Measurements from ENCODE around the gene FAM163A. TPM values are rescaled to one million over a fixed set of nuclear protein-coding genes. Genes with fewer than 3 reads are reported as not detected.

FAM163A gene
- polyA plus RNA-seq, 6 donors from 2014 or later = not detected

DNA sequence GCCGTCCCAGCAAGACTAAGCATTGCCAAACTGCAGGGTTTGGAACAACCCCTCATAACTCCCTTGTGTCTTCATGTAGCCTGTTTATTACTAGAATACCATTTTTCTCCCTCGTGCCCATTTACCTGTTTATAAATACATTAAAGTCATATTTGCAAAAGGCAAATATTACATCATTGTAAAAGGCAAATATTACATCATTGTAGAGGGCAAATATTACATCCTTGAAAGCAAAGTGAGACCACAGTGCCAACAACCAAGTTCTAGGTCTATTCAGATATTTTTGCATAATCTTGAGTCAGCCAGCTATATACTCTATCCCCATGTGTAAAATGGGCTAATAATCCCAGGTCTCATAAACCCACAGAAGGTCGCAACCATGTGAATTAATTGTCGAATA lies 11.4 kb upstream of the FAM163A start:
- DNase-seq (no peak), ATAC-seq (ENCODE audit: low read depth in 2 of 2) (no peak)
- Mint-ChIP-seq H3K4me1 (no peaks in the 10 kb centered on the region), H3K27me3 (peaks cover 26 to 30% (median 29%) of the 10 kb centered on the region in 3 donors), H3K27ac (no peak overlapping the region), H3K9me3 (peaks cover 0 to 2% (median 0%) of the 10 kb centered on the region in 7 donors), H3K36me3 (no peaks in the 10 kb centered on the region), H3K4me3 (no peak overlapping the region)

DNA sequence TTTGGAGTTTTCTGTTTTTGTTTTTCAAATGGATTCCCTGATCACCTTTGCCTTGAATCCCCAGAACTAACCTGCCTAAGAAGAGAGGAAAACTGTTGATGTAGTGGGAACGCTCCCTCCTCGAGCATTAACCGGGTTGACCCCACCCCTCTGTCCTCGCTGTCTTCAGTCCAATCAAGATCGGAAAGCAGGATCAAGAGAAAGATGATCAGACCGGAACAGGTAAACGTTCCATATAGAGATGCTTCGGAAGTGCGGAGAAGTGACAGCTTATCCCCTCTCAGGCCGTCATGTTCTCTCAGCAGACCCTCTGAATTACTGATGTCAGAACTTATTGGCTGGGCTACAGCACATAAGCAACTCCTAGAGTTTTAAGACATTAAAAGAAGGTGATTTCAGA lies 800 bp upstream of the FAM163A start:
- Mint-ChIP-seq H3K27ac (no peak overlapping the region), H3K4me3 (peak overlapping the region in 4 of 8 donors; percentile 40 to 65 (median 44)), H3K36me3 (no peaks in the 10 kb centered on the region), H3K9me3 (peaks cover 0 to 17% (median 2%) of the 10 kb centered on the region in 7 donors), H3K27me3 (peaks cover 55 to 75% (median 75%) of the 10 kb centered on the region in 3 donors), H3K4me1 (peaks cover 0 to 11% (median 10%) of the 10 kb centered on the region in 3 donors)
- ATAC-seq (ENCODE audit: low read depth in 2 of 2) (no peak), DNase-seq (no peak)

DNA sequence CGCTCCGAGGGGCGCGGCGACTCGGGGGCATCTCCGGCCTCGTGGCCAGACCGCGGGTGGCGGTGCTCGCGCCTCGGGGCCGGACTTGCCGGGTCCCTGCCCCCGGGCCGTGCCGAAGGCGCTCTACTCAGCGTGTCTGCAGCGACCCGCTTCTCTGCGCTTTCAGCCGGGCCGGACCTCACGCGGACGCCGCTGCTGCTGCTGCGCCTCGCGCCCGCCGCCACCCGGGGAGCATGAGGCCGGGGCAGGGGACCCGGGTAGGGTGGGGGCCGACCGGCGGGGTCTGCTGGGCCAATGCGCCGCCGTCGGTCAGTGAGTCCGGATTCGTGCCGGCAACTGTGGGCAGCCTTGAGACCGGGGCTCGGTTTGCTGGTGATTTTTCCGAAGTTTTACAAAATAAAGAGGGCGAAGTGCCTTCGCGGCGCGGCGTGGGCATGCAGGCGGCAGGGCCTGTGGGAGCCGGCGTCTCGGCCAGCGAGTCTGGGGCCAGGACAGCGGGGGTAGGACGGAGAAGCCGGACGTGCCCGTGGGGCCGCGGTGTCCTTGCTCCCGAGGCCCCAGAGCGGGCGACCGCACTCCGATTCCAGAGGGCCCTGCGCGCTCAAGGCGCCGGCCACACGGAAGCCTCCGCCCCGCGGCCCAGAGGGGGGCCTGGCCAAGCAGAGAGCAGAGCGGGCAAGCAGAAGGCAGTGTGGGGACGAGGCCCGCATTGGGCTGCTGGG lies 749 bp downstream of the FAM163A start:
- DNase-seq = no peak
- peaks cover 0 to 12% (median 2%) of the 10 kb centered on the region in 7 donors for H3K9me3 Mint-ChIP-seq
- no peak for ATAC-seq (ENCODE audit: low read depth in 2 of 2)
- H3K4me1 Mint-ChIP-seq = peaks cover 0 to 11% (median 10%) of the 10 kb centered on the region in 3 donors
- no peaks in the 10 kb centered on the region for H3K36me3 Mint-ChIP-seq
- peak overlapping the region in 1 of 8 donors; percentile 12 for H3K4me3 Mint-ChIP-seq
- no peak overlapping the region for H3K27ac Mint-ChIP-seq
- H3K27me3 Mint-ChIP-seq = peaks cover 60 to 83% (median 78%) of the 10 kb centered on the region in 3 donors

DNA sequence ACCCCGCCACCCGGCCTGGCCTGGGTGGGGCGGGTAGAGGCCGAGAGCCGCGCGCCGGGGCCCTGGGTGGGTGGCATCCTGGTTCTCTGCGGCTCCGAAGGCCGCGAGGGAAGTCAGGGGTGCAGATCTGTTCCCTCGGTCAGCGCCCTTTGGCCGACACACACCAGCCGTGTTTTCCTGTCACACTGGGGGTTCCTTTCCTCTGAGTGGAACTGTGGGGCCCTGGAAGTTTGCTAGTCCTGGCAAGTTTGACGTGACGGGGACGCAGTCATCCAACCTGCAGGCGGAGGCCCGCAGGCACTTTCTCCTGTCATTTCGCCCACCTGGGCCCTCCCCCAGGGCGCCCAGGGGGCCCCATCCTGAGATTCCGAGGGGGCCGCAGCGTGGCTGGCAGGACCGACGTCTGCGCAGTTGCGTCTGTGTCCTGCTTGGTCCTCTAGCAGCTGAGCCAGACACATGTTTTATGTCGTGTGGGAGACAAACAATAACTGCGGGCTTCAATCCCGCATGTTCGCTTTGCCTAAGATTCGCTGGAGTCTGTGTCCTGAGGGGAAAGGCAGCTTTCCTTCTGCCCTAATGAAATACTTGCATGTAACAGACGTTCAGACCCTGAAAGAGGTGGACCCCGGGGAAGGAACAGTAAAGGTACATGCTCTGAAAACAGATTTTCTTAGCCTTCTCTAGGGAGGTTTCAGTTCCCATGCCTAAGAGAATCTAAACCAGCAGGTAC lies 1.5 kb downstream of the FAM163A start:
- peaks cover 0 to 11% (median 10%) of the 10 kb centered on the region in 3 donors for H3K4me1 Mint-ChIP-seq
- peak overlapping the region in 2 of 8 donors; percentile 14 to 59 for H3K4me3 Mint-ChIP-seq
- H3K27me3 Mint-ChIP-seq = peaks cover 56 to 81% (median 76%) of the 10 kb centered on the region in 3 donors
- H3K9me3 Mint-ChIP-seq = peaks cover 0 to 11% (median 2%) of the 10 kb centered on the region in 7 donors
- ATAC-seq (ENCODE audit: low read depth in 2 of 2) (no peak), DNase-seq (no peak)
- no peaks in the 10 kb centered on the region for H3K36me3 Mint-ChIP-seq
- H3K27ac Mint-ChIP-seq = no peak overlapping the region

DNA sequence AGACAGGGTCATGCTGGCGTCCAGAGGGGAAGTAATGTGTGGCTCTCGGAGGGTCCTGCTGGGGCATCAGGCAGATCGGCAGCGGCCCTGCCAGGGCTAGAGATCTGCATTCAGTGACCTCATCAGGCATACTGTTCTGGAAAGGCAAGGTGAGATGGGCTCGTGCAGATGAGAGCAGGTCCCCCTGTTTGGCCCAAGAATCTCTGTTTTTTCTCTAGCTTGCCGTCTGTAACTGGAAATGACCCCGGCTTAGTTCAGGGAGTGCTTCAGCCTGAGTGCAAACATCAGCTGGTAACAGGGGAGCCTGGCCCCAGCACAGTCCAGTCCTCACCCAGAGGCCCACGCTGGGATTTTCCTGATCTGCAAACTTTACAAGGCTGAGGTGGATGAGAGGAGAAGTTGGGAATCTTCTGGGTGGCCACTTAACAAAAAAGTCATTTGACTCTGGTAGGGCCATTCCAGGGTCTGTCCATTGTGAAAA lies 2.1 kb downstream of the FAM163A start:
- ATAC-seq (ENCODE audit: low read depth in 2 of 2) (no peak), DNase-seq (no peak)
- H3K27me3 Mint-ChIP-seq = peaks cover 56 to 79% (median 78%) of the 10 kb centered on the region in 3 donors
- H3K27ac Mint-ChIP-seq = no peak overlapping the region
- peaks cover 0 to 13% (median 3%) of the 10 kb centered on the region in 7 donors for H3K9me3 Mint-ChIP-seq
- H3K4me3 Mint-ChIP-seq = peak overlapping the region in 1 of 8 donors; percentile 27
- peaks cover 0 to 3% of the 10 kb centered on the region in 2 donors for H3K36me3 Mint-ChIP-seq
- H3K4me1 Mint-ChIP-seq = peaks cover 0 to 11% (median 10%) of the 10 kb centered on the region in 3 donors

DNA sequence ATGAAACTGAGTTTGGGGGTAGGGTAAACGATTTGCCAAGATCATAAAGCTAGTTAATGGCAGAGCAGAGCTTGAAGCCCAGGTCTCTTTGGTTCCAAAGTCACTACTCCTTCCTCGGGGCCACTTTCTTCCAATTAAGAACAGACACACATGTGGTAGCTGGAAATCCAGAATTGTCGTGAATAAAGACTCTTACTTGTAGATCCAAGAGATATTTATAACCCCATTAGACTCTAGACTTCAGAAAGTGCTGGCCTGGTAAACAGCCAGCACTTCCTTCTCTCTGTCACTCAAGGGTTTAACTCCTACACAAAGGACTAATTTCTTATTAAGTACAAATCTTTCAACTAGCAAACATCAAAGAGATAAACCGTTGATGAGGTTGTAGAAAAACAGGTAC lies 2.7 kb downstream of the FAM163A start:
- peaks cover 0 to 9% of the 10 kb centered on the region in 2 donors for H3K36me3 Mint-ChIP-seq
- ATAC-seq (ENCODE audit: low read depth in 2 of 2) (no peak), DNase-seq (no peak)
- H3K4me1 Mint-ChIP-seq = peaks cover 0 to 11% (median 10%) of the 10 kb centered on the region in 3 donors
- H3K4me3 Mint-ChIP-seq = no peak overlapping the region
- peaks cover 2 to 14% (median 5%) of the 10 kb centered on the region in 7 donors for H3K9me3 Mint-ChIP-seq
- H3K27ac Mint-ChIP-seq = no peak overlapping the region
- peaks cover 56 to 79% (median 78%) of the 10 kb centered on the region in 3 donors for H3K27me3 Mint-ChIP-seq

DNA sequence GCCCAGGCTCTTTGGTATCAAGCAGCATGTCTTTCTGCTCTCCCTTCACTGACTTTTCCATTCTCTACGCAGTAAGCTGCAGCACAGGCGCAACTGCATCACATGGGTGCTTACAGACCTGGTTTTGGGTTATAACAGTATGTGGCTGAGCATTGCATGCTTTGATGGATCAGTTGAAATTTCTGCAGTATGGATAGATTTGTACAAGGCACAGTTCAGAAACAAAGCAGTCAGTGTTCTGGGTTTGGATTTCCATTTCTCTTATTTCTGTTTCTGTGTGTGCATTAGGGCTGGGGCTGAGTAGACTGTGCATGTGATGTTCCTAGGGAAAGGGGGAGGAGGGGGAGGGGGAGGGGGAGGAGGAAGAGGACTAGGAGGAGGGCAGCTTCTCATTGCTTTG lies 4.5 kb downstream of the FAM163A start:
- Mint-ChIP-seq H3K4me1 (peaks cover 0 to 5% (median 4%) of the 10 kb centered on the region in 3 donors), H3K27ac (no peak overlapping the region), H3K36me3 (peaks cover 5 to 18% of the 10 kb centered on the region in 2 donors), H3K4me3 (no peak overlapping the region), H3K27me3 (peaks cover 53 to 69% (median 69%) of the 10 kb centered on the region in 3 donors), H3K9me3 (peaks cover 4 to 16% (median 14%) of the 10 kb centered on the region in 7 donors)
- DNase-seq (no peak), ATAC-seq (ENCODE audit: low read depth in 2 of 2) (no peak)

DNA sequence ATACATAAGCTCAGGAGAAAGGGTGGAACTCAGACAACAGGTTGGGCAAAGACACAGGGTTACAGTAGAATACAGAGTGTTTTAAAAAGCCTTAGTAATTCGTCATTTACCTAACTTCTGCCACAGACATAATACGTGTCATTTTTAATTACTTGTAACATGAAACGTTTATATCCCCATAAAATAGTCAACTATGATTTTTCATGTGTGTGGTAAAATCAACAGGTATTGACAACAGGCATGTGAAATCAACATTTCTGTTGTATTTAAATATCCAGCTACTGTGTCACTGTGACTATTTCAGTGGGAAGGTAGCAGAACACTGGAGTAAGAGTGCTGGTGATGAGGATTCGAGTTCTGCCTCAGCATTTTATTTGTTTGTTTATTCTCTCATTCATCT lies 5.7 kb downstream of the FAM163A start:
- H3K27me3 Mint-ChIP-seq = peaks cover 59 to 74% (median 69%) of the 10 kb centered on the region in 3 donors

DNA sequence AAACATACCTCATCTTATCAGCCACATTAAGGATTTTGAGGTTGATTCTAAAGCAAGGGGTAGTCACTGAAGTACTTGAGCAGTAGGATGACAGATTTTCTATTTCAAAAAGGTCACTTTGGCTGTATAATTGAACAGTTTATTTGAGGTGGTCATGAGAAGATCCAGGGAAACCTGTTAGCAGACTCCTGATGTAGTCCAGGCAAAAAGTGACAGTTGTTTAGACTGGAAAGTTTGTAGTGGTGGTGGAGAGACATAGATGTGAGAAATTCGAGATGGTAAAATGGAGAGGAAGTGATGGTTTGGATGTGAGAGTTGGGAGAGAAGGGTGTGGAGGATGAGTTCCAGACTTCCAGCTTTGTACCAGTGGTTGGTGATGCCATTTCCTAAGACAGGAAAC lies 7.5 kb downstream of the FAM163A start:
- H3K4me1 Mint-ChIP-seq = no peaks in the 10 kb centered on the region
- H3K9me3 Mint-ChIP-seq = peaks cover 4 to 20% (median 14%) of the 10 kb centered on the region in 7 donors
- H3K27ac Mint-ChIP-seq = no peak overlapping the region
- H3K36me3 Mint-ChIP-seq = peaks cover 5 to 18% of the 10 kb centered on the region in 2 donors
- DNase-seq (no peak), ATAC-seq (ENCODE audit: low read depth in 2 of 2) (no peak)
- H3K4me3 Mint-ChIP-seq = no peak overlapping the region
- H3K27me3 Mint-ChIP-seq = peaks cover 49 to 63% (median 56%) of the 10 kb centered on the region in 3 donors

More for the DNA sequence above, 5.7 kb downstream of the FAM163A start:
- ATAC-seq (ENCODE audit: low read depth in 2 of 2) = no peak
- H3K36me3 Mint-ChIP-seq = peaks cover 5 to 18% of the 10 kb centered on the region in 2 donors
- H3K27ac Mint-ChIP-seq = no peak overlapping the region
- peaks cover 4 to 20% (median 14%) of the 10 kb centered on the region in 7 donors for H3K9me3 Mint-ChIP-seq
- no peak for DNase-seq
- no peak overlapping the region for H3K4me3 Mint-ChIP-seq
- H3K4me1 Mint-ChIP-seq = no peaks in the 10 kb centered on the region

DNA sequence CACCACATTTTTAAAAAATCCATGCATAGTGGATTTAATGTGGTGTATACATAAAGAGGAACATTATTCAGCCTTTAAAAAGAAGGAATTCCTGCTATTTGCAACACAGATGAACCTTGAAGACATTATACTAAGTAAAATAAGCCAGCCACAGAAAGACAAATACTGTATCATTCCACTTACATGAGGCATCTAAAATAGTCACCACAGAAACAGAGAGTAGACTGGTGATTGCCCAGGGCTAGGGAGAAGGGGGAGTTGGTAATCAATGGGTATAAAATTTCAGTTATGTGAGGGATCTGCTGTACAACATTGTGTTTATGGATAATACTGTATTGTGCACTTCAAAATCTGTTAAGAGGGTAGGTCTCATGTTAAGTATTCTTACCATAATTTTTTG lies 10.0 kb downstream of the FAM163A start:
- Mint-ChIP-seq H3K4me1 (no peaks in the 10 kb centered on the region), H3K9me3 (peaks cover 4 to 20% (median 14%) of the 10 kb centered on the region in 7 donors), H3K36me3 (peaks cover 5 to 18% of the 10 kb centered on the region in 2 donors), H3K27ac (peak overlapping the region in 1 of 6 donors; percentile 17), H3K4me3 (peak overlapping the region in 1 of 8 donors; percentile 3), H3K27me3 (peaks cover 32 to 38% (median 35%) of the 10 kb centered on the region in 3 donors)
- ATAC-seq (ENCODE audit: low read depth in 2 of 2) (no peak), DNase-seq (no peak)

DNA sequence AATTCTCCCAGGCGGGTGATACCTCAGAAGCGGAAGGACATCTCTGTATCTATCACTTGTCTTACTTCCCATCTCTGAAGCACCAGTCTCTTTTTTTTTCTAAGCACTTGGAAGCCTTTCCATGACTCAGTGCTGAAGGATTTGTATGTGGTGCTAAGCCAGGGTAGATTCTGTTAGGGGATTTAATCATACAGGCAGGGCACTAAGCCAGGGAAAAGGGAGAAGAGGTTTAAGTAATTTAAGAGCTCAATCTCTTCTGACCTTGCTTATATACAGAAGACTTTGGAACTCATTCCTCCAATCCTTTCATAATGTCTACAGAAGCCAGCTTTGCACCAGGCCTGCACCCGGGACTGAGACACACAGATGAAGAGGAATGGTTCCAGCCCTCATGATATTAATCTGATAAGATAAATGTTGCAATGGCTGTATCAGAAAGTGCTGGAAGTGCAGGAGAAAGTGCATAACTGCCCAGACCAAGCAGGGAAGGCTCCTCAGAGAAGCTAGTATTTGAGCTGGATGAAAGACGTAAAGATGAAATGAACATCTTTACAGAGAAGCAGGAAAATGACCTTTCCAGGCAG lies 11.0 kb downstream of the FAM163A start:
- DNase-seq (no peak), ATAC-seq (ENCODE audit: low read depth in 2 of 2) (no peak)
- no peak overlapping the region for H3K27ac Mint-ChIP-seq
- peaks cover 4 to 20% (median 14%) of the 10 kb centered on the region in 7 donors for H3K9me3 Mint-ChIP-seq
- H3K36me3 Mint-ChIP-seq = peaks cover 5 to 18% of the 10 kb centered on the region in 2 donors
- no peaks in the 10 kb centered on the region for H3K4me1 Mint-ChIP-seq
- H3K4me3 Mint-ChIP-seq = no peak overlapping the region
- peaks cover 24 to 33% (median 28%) of the 10 kb centered on the region in 3 donors for H3K27me3 Mint-ChIP-seq

DNA sequence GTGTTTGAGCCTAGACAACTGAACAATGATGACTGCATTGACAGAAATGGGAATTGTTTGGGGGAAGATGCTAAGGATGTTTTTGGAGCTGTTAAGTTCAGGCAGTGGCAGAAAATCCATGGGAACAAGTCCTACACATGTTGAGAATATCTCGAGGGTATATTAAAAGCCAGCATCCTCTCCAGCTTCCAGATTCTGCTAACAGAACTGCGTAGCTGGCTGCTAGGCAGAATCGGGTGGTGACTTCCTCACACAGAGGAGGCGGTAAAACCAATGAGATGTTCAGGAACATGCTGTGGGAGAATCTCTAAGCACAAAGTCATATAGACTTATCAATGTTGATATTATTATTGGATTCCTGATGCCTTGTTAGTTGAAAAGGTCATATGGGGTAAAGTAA lies 14.8 kb downstream of the FAM163A start:
- Mint-ChIP-seq H3K27ac (no peak overlapping the region), H3K4me3 (no peak overlapping the region), H3K36me3 (no peaks in the 10 kb centered on the region), H3K9me3 (peaks cover 0 to 4% (median 0%) of the 10 kb centered on the region in 7 donors), H3K4me1 (no peaks in the 10 kb centered on the region), H3K27me3 (peaks cover 12 to 17% (median 14%) of the 10 kb centered on the region in 3 donors)
- DNase-seq (no peak), ATAC-seq (ENCODE audit: low read depth in 2 of 2) (no peak)

DNA sequence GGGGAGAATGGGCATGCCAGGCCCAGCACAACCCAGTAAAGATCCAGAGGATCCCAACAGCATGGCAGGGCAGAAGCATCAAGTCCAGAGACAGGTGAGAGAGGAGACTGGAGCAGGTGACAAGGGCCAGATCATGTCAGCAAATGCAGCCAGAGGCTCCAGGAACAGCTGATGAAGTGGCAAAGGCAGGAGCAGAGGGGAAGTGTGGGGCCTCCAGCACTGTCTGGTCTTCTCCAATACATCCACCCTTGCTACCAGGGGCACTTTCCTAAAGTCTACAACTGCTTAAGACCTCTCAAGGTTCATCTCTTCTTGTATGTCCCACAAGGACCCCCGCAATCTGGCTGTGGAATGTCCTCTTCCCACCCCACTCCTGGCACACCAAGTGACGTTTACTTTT lies 17.4 kb downstream of the FAM163A start:
- Mint-ChIP-seq H3K4me3 (no peak overlapping the region), H3K9me3 (no peaks in the 10 kb centered on the region), H3K27me3 (peaks cover 4 to 18% (median 8%) of the 10 kb centered on the region in 3 donors), H3K4me1 (no peaks in the 10 kb centered on the region), H3K36me3 (no peaks in the 10 kb centered on the region), H3K27ac (no peak overlapping the region)
- DNase-seq (no peak), ATAC-seq (ENCODE audit: low read depth in 2 of 2) (no peak)

Measured in naive B cell (primary cell).